Stimulated activated CD8-positive, alpha-beta memory T cell treated with anti-CD3 and anti-CD28 coated beads, Interleukin-15, amount 100 ng/mL, for 48 hours (primary cell): ENCODE measurements around the gene SORCS3.

Experiments used
- DNase-seq, 2 donors: peaks; one replicate each; pipeline ENCODE4 v3.0.0-alpha.2; 2020; ENCODE audit warnings: low read depth in 2 of 2

SORCS3 gene

GRCh38 chr10:105259201-105259600 lies 618.1 kb downstream of the SORCS3 start:
- no peak for DNase-seq

DNA sequence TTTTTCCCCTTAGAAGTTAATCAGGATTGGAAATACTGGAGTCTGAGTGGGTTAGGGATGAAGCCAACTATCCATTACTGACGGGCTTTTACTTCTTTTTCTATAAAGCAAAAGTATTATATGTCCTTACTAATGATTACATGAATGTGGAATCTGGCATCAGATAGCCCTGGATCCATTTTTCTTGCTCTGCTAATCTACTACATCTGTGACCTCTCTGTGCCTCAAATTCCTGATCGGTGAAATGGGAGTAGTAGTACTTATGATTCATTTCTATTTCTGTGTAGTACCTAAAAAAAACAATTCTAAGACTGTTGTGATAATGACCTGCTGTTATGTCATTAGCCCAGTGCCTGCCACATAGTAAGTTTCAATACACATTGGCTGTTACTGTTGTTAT lies 621.6 kb downstream of the SORCS3 start:
- DNase-seq: no peak

DNA sequence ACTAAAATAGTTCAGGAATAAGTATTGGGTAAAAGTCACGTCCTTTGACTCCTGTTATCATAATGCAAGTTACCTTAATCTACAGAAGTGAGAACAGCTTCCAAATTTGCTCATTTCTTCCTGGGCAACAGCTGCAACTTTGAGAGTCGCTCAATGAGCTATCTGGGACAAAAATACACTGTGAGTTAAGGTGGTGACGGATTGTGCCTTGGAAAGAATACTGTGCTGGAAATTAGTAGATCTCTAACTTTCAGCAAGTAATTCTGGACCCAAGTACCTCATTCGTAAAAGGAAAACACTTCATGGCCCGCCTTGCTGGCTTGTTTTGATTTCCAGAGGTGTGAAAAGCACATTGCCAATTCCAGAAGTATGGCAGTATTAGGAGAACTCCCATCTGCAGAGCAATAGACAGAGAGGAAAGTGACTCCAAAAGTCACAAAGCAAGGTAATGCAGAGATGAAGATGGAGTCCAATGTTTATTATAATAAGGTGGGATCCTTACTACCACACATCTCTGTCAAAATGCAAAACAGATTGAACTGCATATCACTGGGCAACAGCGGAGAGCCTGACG lies 626.0 kb downstream of the SORCS3 start:
- DNase-seq: no peak

- DNase-seq: no peak
Observed at GRCh38 chr10:105268961-105269360, 627.9 kb downstream of the SORCS3 start.

GRCh38 chr10:105269689-105270088 lies 628.6 kb downstream of the SORCS3 start:
- DNase-seq: no peak

GRCh38 chr10:105274556-105275070 lies 633.5 kb downstream of the SORCS3 start:
- DNase-seq: no peak

- DNase-seq: no peak
Observed at GRCh38 chr10:105278439-105278838, 637.3 kb downstream of the SORCS3 start.

DNA sequence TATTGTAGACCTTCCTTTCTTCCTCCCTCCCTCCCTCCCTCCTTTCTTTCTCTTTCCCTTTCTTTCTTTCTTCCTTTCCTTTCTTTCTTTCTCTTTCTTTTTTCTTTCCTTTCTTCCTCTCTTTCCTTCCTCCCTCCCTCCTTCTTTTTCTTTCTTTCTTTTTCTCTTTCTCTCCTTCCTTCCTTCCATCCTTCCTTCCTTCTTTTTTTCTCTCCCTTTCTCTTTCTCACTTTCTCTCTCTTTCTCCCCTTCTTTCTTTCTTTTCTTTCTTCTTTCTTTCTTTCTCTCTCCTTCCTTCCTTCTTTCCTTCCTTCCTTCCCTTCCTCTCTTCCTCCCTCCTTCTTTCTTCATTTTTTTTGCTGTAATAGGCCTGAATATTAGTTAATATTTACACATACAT lies 638.0 kb downstream of the SORCS3 start:
- DNase-seq: no peak

DNA sequence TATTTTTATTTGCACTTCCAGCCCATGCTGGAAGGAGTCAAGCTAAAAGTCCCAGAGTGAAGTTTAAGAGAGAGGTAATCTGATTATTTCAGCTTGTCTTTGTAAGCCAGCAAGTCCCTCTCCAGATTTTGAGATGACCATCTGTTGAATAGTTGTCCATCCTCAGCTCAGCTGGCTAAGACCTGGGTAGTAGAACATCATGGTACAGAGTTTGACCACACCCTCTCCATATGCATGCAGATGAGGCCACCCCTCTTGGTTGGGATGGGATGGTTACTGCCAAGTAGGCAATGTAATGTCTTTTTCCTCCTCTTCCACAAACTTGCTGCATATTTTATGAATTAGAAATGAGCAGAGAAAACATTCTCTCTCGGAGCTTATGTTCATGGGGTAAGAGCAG lies 639.8 kb downstream of the SORCS3 start:
- DNase-seq: no peak

DNA sequence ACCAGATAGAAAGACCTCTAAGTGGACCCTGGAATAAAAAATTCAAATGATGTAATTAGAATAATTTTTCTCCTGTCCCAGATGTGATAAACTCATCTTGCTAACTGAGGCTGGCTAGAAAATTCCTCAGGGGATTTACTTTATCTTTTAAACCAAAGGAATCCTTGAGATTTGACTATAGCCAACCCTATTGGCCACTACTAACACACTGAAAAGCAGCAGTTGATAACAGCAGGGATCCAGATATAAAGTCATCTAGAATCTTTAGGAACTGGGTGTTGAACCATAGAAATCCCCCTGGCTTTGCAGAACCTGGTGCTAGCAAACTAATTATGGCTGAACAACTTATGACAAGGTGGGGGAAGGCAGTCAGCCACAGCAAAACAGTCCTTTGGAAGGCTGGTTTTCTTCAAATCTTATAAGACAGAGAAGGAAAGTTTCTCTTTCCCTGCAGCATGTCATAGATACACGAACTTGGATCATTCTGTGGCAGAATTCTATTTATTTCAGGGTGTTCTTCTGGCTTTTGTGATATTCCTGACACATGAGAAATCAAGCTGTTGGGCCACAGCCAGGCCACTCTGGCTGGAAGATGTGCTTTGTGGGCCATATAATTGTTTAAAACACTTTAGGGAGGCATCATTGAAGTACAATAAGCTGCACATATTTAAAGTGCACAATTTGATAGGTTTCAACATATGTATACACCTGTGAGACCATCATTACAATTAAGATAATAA lies 643.6 kb downstream of the SORCS3 start:
- DNase-seq: no peak

GRCh38 chr10:105288026-105288425 lies 646.9 kb downstream of the SORCS3 start:
- DNase-seq: no peak

- DNase-seq: no peak
Observed at GRCh38 chr10:105288613-105289012, 647.5 kb downstream of the SORCS3 start.

GRCh38 chr10:105291571-105291970 lies 650.5 kb downstream of the SORCS3 start:
- DNase-seq: no peak

DNA sequence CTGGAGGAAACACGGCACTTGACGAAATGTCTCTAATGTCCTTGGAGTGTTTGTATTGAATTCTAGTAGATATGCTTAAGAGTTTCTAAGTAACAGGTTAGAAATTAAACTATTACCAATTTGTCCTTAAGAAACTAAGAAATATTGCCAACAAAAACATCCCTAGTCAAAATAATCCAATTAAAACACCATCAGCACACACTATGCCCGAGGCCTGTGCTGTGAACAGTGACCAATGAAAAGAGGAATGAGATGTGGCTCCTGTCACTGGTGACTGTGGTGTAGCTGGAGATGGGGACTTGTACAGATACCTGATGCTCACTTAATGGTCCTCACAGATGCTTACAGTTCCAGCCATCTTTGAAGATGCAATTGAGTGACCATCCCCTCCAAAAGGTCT lies 651.1 kb downstream of the SORCS3 start:
- no peak for DNase-seq
